ENCODE data around the gene PAX8. TPM values are rescaled to one million over a fixed set of nuclear protein-coding genes. Genes with fewer than 3 reads are reported as not detected.

PAX8 gene
- total and polyA plus RNA-seq, 10 of the 15 experiments (the other 5 are each of a cell fraction or from before 2014, with no cell fraction given), result 0.16 to 2.5 (median 0.97) TPM

DNA sequence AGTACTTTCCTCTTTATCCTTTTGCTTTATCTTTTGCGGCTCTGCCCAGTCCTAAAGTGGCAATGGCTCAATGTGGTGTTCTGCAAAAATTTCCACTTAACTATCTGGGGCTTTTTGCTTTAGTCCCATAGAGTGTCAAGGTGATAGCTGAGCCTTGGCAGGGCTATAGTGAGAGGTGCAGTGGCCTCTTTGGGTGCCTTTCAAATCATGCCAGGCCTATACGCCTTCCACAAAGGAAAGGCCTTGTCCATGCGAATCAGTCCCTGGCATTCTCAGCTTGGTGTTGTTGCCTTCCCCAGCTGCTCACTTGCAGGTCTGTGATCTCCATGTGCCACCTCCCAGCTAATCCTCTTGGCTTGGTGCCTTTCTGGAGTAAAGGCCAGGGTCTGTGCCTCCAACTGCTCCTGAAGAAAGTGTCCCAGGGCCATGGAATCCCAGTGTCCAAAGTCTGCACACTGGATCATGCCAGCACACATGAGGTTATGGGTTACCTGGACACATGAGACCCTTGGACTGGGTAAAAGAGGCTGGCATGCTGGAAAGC lies 26.6 kb downstream of the PAX8 start (continued):
- TF ChIP-seq LARP7 (IDR thresholded peaks at IDR 0.05) (no peak), IRF5 (IDR thresholded peaks at IDR 0.05; ENCODE audit: borderline replicate concordance) (no peak), ZNF24 (IDR thresholded peaks at IDR 0.05) (no peak), POLR2AphosphoS5 (IDR thresholded peaks at IDR 0.05; ENCODE audit: low read length) (no peak), RUNX3 (IDR thresholded peaks at IDR 0.05; ENCODE audit: low read length) (no peak), YY1 (IDR thresholded peaks at IDR 0.05; ENCODE audit: low read depth, low read length) (no peak), CBFB (IDR thresholded peaks at IDR 0.05; ENCODE audit: low read depth) (no peak)

- Histone ChIP-seq H3K79me2 (ENCODE audit: control insufficient read depth, insufficient read depth, low read length) (no peaks in the 10 kb centered on the region), H3K27me3 (replicated peaks in 1 of 2; ENCODE audit: control insufficient read depth in 2 of 2, insufficient read depth in 2 of 2, low read length in 1 of 2) (no peaks in the 10 kb centered on the region), H2AFZ (ENCODE audit: control insufficient read depth, low read depth, low read length) (no peak overlapping the region; the same call in 1 of the 2 replicates), H3K27ac (ENCODE audit: control insufficient read depth, insufficient read depth) (no peak overlapping the region), H3K4me3 (no peak overlapping the region), H3K4me2 (ENCODE audit: control insufficient read depth, insufficient read depth) (peak overlapping the region; percentile 41), H3K4me1 (ENCODE audit: control insufficient read depth, insufficient read depth, low read length) (peaks cover 8% of the 10 kb centered on the region; the same call in 1 of the 2 replicates), H4K20me1 (ENCODE audit: control insufficient read depth, insufficient read depth) (no peaks in the 10 kb centered on the region), H3K9me3 (replicated peaks; ENCODE audit: control insufficient read depth, insufficient read depth, low read length) (no peaks in the 10 kb centered on the region), H3K9ac (ENCODE audit: control insufficient read depth, insufficient read depth, low read length) (no peak overlapping the region), H3K36me3 (ENCODE audit: control insufficient read depth in 2 of 2, insufficient read depth in 2 of 2, low read length in 1 of 2) (0 out of 4 replicates have a peak, but pooled peaks cover 0 to 2% of the 10 kb centered on the region in 2 experiments)
- intact Hi-C loops (cut with micrococcal nuclease; ENCODE audit: unreplicated experiment) (no loop called here), in situ Hi-C loops (cut with MboI) (no loop called here)
- ChIA-PET CTCF (interaction anchor here (0.6 to 6.7 kb wide), 8 partner anchors 12 to 167 kb away, joined by 3 to 39 read pairs (median 6); partner anchors contain the start of gene PSD4), SMC1A (ENCODE audit: uncharacterized antibody, unreplicated experiment) (interaction anchor here (0.7 to 1.2 kb wide), 3 partner anchors 20 to 139 kb away, joined by 3 read pairs; no protein-coding TSS in a partner anchor), POLR2A (interaction anchor here (1.0 to 1.2 kb wide), 2 partner anchors 13 to 138 kb away, joined by 3 read pairs; no protein-coding TSS in a partner anchor), RAD21 (ENCODE audit: unreplicated experiment) (interaction anchor here (1.0 to 1.7 kb wide), 2 partner anchors 113 to 139 kb away, joined by 3 to 7 read pairs; no protein-coding TSS in a partner anchor)
- TF ChIP-seq POLR2AphosphoS5 (IDR thresholded peaks at IDR 0.05; ENCODE audit: low read length) (no peak), ETV6 (conservative IDR thresholded peaks at IDR 0.05 in 1 of 2, IDR thresholded peaks at IDR 0.05 in 1 of 2; ENCODE audit: borderline replicate concordance in 1 of 2, low read depth in 1 of 2) (peak in 1 of 2 experiments; percentile 59; a peak in 2 of 4 replicates), RUNX3 (IDR thresholded peaks at IDR 0.05; ENCODE audit: low read length) (peak; percentile 22)
- 25% methylated on average over 5 of the region's 7 CpGs for WGBS (ENCODE audit: insufficient coverage, insufficient replicate concordance, low lambda C conversion rate, missing lambda C conversion rate)
- ATAC-seq, result no peak; the same call in 2 of the 3 replicates
- no TSS peak for BruUV-seq (replicated peaks)
- DNase-seq (ENCODE audit: low read depth, low spot score), result no peak
- no peak for FAIRE-seq
Observed at GRCh38 chr2:113251118-113251517, 27.6 kb downstream of the PAX8 start.

Measured in GM12878 (cell line).